Lower leg skin (tissue), 3 donors: ENCODE results near the gene CALHM3.
"Not testable (repeated sequence)": the region's sequence is repeated elsewhere in the genome, so short reads cannot be mapped to it uniquely, and the experiment has no call there.

ENCODE experiments used
- POLR2A ChIP-seq, 2 donors: fragments of 450-650 bp; IDR thresholded peaks; one replicate each; pipeline ENCODE4 v1.6.1; 2016 to 2017; ENCODE audit warnings: antibody characterized with exemption in 2 of 2, mild to moderate bottlenecking in 1 of 2, moderate library complexity in 1 of 2
- TF ChIP-seq, protein P1 (sequence below), 3 donors: fragments of 450-650 bp; IDR thresholded peaks; one replicate each; pipeline ENCODE4 v1.5.1; 2016; ENCODE audit warnings: antibody characterized with exemption in 3 of 3, mild to moderate bottlenecking in 3 of 3, moderate library complexity in 2 of 3

DNA sequence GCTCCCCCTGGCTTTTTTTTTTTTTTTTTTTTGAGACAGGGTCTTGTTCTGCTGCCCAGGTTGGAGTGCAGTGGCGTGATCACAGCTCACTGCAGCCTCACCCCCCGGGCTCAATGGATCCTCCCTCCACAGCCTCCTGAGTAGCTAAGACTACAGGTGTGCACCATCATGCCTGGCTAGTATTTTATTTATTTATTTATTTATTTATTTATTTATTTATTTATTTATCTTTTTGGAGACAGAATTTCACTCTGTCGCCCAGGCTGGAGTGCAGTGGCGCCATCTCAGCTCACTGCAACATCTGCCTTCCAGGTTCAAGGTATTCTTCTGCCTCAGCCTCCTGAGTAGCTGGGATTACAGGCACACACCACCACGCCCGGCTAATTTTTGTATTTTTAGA, 24.7 kb upstream of the CALHM3 start:
- TF ChIP-seq, protein P1, sequence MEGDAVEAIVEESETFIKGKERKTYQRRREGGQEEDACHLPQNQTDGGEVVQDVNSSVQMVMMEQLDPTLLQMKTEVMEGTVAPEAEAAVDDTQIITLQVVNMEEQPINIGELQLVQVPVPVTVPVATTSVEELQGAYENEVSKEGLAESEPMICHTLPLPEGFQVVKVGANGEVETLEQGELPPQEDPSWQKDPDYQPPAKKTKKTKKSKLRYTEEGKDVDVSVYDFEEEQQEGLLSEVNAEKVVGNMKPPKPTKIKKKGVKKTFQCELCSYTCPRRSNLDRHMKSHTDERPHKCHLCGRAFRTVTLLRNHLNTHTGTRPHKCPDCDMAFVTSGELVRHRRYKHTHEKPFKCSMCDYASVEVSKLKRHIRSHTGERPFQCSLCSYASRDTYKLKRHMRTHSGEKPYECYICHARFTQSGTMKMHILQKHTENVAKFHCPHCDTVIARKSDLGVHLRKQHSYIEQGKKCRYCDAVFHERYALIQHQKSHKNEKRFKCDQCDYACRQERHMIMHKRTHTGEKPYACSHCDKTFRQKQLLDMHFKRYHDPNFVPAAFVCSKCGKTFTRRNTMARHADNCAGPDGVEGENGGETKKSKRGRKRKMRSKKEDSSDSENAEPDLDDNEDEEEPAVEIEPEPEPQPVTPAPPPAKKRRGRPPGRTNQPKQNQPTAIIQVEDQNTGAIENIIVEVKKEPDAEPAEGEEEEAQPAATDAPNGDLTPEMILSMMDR (IDR thresholded peaks at IDR 0.05), result not testable (repeated sequence)
- TF ChIP-seq POLR2A (IDR thresholded peaks at IDR 0.05), result not testable (repeated sequence)
